ENCODE results near the gene BGN. TPM values are rescaled to one million over a fixed set of nuclear protein-coding genes. Genes with fewer than 3 reads are reported as not detected.

The BGN gene
- total RNA-seq (2022; extraction: Qiagen RNA extraction): not detected in 5 replicates

GRCh38 chrX:153494541-153495361 lies at the start of gene BGN:
Gene BGN (plus strand): TSS chrX:153494980. CDS start chrX:153504632, 9,652 bp downstream.

GRCh38 chrX:153445856-153446635 lies 48.7 kb upstream of the BGN start, which contains the start of gene TREX2:
Gene TREX2 (minus strand): TSS chrX:153446056. CDS start chrX:153445430, 626 bp downstream.

GRCh38 chrX:153470411-153471363 lies 24.1 kb upstream of the BGN start, which contains the start of gene HAUS7:
Gene HAUS7 (minus strand): TSS chrX:153470576. CDS start chrX:153470557, 19 bp downstream.

GRCh38 chrX:153517423-153517822 lies 22.6 kb downstream of the BGN start, which contains the start of gene ATP2B3:
Gene ATP2B3 (plus strand): TSS chrX:153517642. CDS start chrX:153536248, 18,606 bp downstream.

Other genes with a start within 250 kb of the BGN start
- not detected in 5 replicates for gene PNMA6F, start 173.2 kb upstream of the BGN start, total RNA-seq (2022; extraction: Qiagen RNA extraction)
- gene ZNF275, start 160.8 kb upstream of the BGN start, total RNA-seq (2022; extraction: Qiagen RNA extraction): 4.9 to 5.7 TPM (median 5.1 TPM) in 5 replicates
- 0.03 to 0.05 TPM (median 0.03 TPM) in 3 of 5 replicates, not detected in the others for gene PNMA6E, start 93.6 kb upstream of the BGN start, total RNA-seq (2022; extraction: Qiagen RNA extraction)
- gene ZFP92, start 83.5 kb upstream of the BGN start, total RNA-seq (2022; extraction: Qiagen RNA extraction): 0.35 to 0.65 TPM (median 0.60 TPM) in 5 replicates
- gene TREX2, start 48.9 kb upstream of the BGN start, total RNA-seq (2022; extraction: Qiagen RNA extraction): 1.0 to 1.8 TPM (median 1.7 TPM) in 5 replicates
- 56.8 to 65.7 TPM (median 59.8 TPM) in 5 replicates for gene HAUS7, start 24.4 kb upstream of the BGN start, total RNA-seq (2022; extraction: Qiagen RNA extraction)
- 0.05 to 0.25 TPM (median 0.17 TPM) in 5 replicates for gene ATP2B3, start 22.7 kb downstream of the BGN start, total RNA-seq (2022; extraction: Qiagen RNA extraction)
- 38.9 to 59.5 TPM (median 57.0 TPM) in 5 replicates for gene CCNQ, start 104.2 kb downstream of the BGN start, total RNA-seq (2022; extraction: Qiagen RNA extraction)
- gene DUSP9, start 152.2 kb downstream of the BGN start, total RNA-seq (2022; extraction: Qiagen RNA extraction): 1.2 to 1.8 TPM (median 1.4 TPM) in 5 replicates
- gene PNCK, start 178.8 kb downstream of the BGN start, total RNA-seq (2022; extraction: Qiagen RNA extraction): 0.21 to 0.37 TPM (median 0.24 TPM) in 3 of 5 replicates, not detected in the others
- 10.0 to 13.6 TPM (median 11.9 TPM) in 5 replicates for gene SLC6A8, start 192.9 kb downstream of the BGN start, total RNA-seq (2022; extraction: Qiagen RNA extraction)
- 371 to 467 TPM (median 387 TPM) in 5 replicates for gene BCAP31, start 229.4 kb downstream of the BGN start, total RNA-seq (2022; extraction: Qiagen RNA extraction)
- 2.6 to 4.5 TPM (median 4.3 TPM) in 5 replicates for gene ABCD1, start 229.9 kb downstream of the BGN start, total RNA-seq (2022; extraction: Qiagen RNA extraction)

All from A549 treated with CORT108297 at 1 μM for 4 hours (cell line).